ENCODE measurements around the gene ARHGAP15. TPM values are rescaled to one million over a fixed set of nuclear protein-coding genes. Genes with fewer than 3 reads are reported as not detected.

ARHGAP15 gene
- total RNA-seq, 3 donors from 2014 or later = 5.3 to 8.2 (median 5.8) TPM

- Histone ChIP-seq H3K4me1 (ENCODE audit: low read depth) (no peaks in the 10 kb centered on the region), H3K9me3 (no peaks in the 10 kb centered on the region), H3K36me3 (ENCODE audit: low read depth) (no peaks in the 10 kb centered on the region), H3K4me3 (no peak overlapping the region)
- DNase-seq (no peak), ATAC-seq (no peak)
- intact Hi-C loops (cut with DNase I, micrococcal nuclease) = no loop called here
- no peak for TF ChIP-seq CTCF (IDR thresholded peaks at IDR 0.05)
Observed at GRCh38 chr2:143290221-143290620, 161.0 kb downstream of the ARHGAP15 start.

- Histone ChIP-seq H3K4me1 (ENCODE audit: low read depth) (no peaks in the 10 kb centered on the region), H3K4me3 (no peak overlapping the region), H3K36me3 (ENCODE audit: low read depth) (no peaks in the 10 kb centered on the region), H3K9me3 (no peaks in the 10 kb centered on the region)
- ATAC-seq (no peak), DNase-seq (no peak)
- intact Hi-C loops (cut with DNase I, micrococcal nuclease) = no loop called here
- TF ChIP-seq CTCF (IDR thresholded peaks at IDR 0.05) = no peak
Observed at GRCh38 chr2:143294068-143294467, 164.8 kb downstream of the ARHGAP15 start.

GRCh38 chr2:143296089-143296488 lies 166.9 kb downstream of the ARHGAP15 start:
- no peak for TF ChIP-seq CTCF (IDR thresholded peaks at IDR 0.05)
- no peak for ATAC-seq
- Histone ChIP-seq H3K4me1 (ENCODE audit: low read depth) (no peaks in the 10 kb centered on the region), H3K36me3 (ENCODE audit: low read depth) (no peaks in the 10 kb centered on the region), H3K9me3 (no peaks in the 10 kb centered on the region), H3K4me3 (no peak overlapping the region)
- no peak for DNase-seq
- intact Hi-C loops (cut with DNase I, micrococcal nuclease) = no loop called here

- H3K4me1 ChIP-seq (ENCODE audit: low read depth) = no peaks in the 10 kb centered on the region
- H3K36me3 ChIP-seq (ENCODE audit: low read depth) = no peaks in the 10 kb centered on the region
- H3K4me3 ChIP-seq = no peak overlapping the region
- H3K9me3 ChIP-seq = no peaks in the 10 kb centered on the region
- TF ChIP-seq CTCF (IDR thresholded peaks at IDR 0.05) = no peak
- ATAC-seq (no peak), DNase-seq (no peak)
- intact Hi-C loops (cut with DNase I, micrococcal nuclease) = no loop called here
Observed at GRCh38 chr2:143297182-143297581, 168.0 kb downstream of the ARHGAP15 start.

GRCh38 chr2:143300536-143300935 lies 171.3 kb downstream of the ARHGAP15 start:
- no peaks in the 10 kb centered on the region for H3K36me3 ChIP-seq (ENCODE audit: low read depth)
- no peak for ATAC-seq
- no peaks in the 10 kb centered on the region for H3K9me3 ChIP-seq
- no peak for TF ChIP-seq CTCF (IDR thresholded peaks at IDR 0.05)
- no peak overlapping the region for H3K4me3 ChIP-seq
- H3K4me1 ChIP-seq (ENCODE audit: low read depth) = no peaks in the 10 kb centered on the region
- no peak for DNase-seq
- intact Hi-C loops (cut with DNase I, micrococcal nuclease) = no loop called here

- TF ChIP-seq CTCF (IDR thresholded peaks at IDR 0.05) = no peak
- intact Hi-C loops (cut with DNase I, micrococcal nuclease) = no loop called here
- H3K4me3 ChIP-seq = no peak overlapping the region
- ATAC-seq = no peak
- no peaks in the 10 kb centered on the region for H3K36me3 ChIP-seq (ENCODE audit: low read depth)
- no peaks in the 10 kb centered on the region for H3K9me3 ChIP-seq
- no peaks in the 10 kb centered on the region for H3K4me1 ChIP-seq (ENCODE audit: low read depth)
- no peak for DNase-seq
Observed at GRCh38 chr2:143311426-143311825, 182.2 kb downstream of the ARHGAP15 start.
